Middle frontal gyrus (tissue), 1 donor: ENCODE data around the gene ATP6V1G3.
A peak's percentile ranks its signal among the peaks of the same experiment; 100 is the strongest.
"Not testable (repeated sequence)": the region's sequence is repeated elsewhere in the genome, so short reads cannot be mapped to it uniquely, and the experiment has no call there.

Experiments used
- DNase-seq: peaks from one replicate; pipeline ENCODE4 v3.0.0-alpha.2; 2015; ENCODE audit warnings: low spot score; ENCODE audit errors: extremely low spot score

The ATP6V1G3 gene

DNA sequence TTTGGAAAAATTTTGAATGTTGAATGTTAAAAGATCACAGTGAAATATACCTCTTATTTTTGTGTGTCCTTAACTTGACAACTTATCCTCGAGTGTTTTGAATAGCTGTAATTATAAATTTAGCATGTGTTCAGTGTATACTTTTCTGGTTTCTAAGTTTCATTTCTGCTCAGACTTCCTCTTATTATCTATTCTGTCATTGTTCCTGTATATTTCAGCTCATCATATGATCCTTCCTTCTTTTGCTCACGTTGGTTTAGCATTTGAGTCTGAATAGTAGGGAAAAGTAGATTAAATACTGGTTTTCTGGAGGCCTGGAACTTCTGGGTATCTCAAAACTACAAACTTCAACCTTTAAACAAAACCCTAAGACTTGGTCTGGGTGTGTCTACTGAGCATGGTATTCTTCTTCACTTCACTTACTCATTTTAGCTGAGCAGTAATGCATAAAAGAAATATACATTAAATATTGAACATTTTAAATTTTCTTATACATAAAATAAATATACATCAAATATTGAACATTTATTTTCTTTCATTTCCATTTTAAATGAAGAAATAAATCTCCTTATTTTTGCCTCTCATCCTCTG lies 3.3 kb upstream of the ATP6V1G3 start:
- no peak for DNase-seq

DNA sequence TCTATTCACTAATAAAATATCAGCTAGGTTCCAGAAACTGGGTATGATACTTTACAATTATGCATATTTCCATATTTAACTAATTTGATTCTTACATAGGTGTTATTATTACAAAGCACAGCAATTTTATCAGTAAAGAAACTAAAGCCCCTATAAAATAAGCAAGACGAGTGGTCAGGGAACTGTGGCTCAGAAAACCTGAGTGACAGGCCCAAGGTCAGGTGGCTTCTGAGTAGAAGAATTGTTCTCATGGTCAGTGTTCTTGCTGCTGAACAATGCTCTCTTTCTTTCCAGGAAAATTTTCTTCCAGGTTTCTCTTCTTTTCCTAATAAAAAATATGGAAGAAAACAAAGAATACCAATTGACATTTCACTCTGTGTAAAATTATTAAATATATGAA lies 2.2 kb upstream of the ATP6V1G3 start:
- DNase-seq, result no peak

DNA sequence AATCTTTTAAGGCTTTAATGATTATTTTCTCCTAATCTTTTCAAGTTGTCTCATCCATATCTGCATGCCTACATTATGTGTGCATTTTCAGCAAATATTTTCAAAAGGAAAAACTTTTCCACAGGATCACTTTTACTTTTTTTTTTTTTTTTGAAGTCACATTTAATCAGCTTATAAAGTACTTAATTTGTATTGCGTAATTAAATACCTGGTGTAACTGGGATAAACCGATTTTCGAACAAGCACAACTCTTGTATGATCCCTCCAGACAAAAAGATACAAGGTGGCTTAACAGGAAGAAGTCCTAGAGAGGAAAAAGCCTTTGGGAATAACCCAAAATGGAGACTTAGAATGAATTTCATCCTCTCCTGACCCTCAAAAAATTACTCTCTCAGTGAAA lies 1.3 kb upstream of the ATP6V1G3 start:
- DNase-seq, result no peak

DNA sequence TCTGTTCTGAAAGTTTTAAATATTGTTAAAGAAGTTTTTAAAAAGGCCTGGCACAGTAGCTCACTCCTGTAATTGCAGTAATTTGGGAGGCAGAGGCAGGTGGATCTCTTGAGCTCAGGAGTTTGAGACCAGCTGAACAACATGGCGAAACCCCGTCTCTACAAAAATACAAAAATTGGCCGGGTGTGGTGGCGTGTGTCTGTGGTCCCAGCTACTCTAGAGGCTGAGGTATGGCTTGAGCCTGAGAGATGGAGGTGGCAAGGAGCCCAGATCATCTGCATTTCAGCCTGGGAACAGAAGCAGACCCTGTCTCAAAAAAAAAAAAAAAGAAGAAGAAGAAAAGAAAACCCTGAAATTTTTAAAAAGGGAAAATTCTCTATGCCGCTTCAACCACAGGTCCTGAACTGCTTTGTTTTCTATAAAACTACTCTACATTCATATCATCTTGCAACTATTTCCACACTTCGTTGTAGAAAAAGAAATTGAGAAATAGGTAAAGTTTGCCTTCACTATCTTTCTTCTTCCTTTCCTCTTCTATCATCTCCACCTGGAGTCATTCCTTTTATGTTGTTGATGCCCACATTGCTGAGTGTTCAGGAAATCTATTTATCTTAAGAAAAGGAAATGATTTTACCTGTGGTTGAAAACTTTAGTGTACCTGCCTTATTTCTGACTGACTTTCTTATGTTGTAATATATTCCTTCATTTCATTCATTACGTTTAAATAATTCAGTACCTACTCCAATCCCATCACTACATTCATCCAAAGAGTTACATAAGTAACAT lies 1.7 kb downstream of the ATP6V1G3 start:
- DNase-seq, result no peak

DNA sequence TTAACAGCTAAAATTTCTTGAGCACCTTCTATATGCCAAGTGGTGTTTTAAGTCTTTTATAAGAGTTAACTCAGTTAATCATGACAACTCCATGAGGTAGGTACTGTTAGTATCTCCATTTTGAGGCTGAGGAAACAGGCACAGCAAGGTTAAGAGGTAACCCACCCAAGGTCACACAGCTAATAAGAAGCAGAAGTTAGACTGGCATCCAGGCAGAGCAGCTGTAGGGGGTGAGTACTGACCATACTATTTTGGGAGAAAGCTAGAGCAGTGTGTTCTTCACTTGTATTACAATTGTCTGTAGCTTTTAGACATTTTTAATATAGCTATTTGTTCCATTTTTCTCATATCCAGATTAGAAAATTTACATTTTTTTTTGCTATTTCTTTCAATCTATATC lies 4.8 kb downstream of the ATP6V1G3 start:
- no peak for DNase-seq

DNA sequence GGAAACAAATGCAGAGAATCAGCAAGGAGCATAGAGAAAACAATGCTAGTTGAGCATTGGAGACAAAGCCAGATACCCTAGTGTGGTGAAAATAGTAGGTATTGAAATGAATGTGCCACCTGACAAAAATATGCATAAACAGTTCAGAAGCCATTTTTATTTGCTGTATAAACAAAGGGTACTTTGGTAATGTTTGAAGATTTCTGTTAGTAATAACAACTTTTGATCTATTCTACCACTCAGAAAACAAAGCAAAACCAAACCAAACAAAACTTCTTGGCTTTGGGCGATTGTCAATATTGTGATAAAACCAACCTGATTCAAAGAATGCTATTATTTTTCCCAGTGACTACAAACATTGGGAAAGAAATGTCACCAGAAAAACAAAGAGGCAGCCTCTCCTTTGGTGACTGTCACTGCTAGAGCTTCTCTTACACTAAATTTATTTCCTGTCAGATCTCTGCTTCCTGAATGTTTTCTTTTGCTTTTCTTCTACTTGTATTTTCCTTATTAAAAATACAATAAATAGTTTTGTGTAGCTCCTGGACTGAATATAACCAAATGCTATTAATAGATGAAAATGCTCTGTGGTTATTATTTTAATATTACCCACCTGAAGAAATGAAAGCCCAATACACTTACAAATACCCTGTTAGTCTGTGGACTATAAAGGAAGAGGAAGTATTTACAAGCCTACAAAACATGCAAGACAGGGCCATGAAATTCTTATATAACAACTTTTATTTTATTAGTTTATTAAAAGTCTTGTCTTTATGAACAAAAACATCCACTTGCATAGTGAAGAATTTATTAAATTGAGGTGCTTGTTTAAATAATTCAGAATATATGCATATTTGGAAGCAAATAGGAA lies 5.7 kb downstream of the ATP6V1G3 start:
- DNase-seq, result no peak

DNA sequence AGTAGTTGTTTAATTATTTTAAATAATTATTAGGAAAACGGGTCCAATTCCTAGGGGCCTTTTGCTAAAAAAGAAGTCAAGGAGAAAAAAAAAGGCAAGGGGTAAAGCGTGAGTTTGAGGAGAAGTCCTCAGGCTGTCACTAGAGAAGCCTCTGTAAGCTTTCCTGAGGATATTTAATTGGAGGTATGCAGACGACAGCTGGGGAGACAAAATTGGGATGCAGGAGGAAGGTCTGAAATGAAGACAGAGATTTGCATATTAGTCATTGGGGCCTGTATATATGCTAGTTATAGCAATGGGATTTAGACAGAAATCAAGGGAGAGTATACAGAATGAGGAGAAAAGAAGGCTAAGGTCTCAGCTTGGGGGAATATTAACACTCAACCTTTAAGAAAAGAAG lies 8.6 kb downstream of the ATP6V1G3 start:
- DNase-seq, result no peak

DNA sequence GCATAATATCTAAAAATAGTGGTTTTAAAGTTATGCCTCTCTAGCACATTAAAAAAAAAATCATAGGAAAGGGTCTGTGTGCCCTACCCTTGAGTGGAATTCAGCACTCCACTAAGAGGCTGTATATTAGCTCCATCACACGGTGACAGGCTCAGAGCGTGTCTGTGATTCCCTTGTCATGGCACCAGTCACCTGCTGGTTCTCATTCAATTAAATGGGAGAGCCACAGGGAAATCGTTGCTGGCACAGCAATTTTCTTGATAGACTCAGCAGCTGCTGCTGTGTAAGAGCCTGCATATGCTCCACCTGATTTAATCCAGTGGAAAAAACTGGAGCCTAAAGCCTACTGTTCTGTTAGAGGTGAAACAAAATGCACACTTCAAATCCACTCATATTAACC lies 9.5 kb downstream of the ATP6V1G3 start:
- DNase-seq, result no peak

DNA sequence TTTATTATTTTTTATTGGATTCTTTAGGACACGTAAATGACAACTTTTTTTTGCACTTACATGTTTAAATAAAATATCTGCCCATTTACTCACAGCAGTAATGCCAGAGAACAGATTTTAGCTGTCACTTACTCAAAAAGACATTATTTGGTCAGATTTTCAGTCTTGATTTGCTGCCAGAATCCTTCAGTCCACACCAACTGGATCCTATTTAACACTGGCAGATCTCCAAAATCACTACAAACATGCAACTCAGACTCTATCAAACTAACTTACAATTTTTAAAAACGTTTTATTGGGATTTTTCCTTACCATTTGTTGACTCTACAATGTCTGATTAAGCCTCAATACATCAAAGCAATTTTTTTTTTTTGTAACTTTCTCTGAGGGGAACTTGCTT lies 11.1 kb downstream of the ATP6V1G3 start:
- no peak for DNase-seq

DNA sequence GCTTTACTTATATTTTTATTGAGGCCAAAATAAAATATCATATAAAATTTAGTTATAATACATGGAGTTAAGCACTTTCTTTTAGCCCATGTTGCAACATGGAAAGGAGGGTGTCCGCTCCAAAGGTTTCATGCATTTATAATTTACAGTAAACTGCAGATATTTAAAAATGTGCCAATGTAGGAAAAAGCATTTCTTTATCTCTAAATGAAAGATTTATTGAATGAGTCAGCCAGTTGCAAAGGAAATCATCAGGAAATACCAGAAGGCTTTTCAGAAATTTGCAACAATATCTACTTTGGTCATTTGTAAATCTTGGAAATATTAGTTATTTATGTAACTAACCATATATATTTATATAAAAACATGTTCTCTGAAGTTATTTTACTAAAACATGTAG lies 12.1 kb downstream of the ATP6V1G3 start:
- no peak for DNase-seq

DNA sequence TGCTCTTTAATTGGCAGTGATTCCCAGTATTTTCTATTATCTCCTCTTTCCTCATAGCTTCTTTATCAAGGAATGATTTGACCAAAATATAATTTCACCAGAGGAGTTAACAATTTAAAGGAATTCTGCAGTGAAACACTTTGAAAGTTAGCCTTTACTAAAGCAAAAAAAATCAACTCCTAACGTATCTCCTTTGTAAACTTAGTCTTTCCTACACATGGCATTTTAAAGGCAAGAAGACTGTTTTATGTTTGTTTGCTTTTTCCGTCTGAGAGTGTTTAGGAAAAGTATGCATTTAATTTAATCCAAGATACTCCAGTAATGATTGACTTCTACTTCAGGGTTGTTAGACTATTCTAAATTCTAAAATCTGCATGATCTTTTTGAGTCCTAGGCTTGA lies 15.9 kb downstream of the ATP6V1G3 start:
- DNase-seq, result no peak

DNA sequence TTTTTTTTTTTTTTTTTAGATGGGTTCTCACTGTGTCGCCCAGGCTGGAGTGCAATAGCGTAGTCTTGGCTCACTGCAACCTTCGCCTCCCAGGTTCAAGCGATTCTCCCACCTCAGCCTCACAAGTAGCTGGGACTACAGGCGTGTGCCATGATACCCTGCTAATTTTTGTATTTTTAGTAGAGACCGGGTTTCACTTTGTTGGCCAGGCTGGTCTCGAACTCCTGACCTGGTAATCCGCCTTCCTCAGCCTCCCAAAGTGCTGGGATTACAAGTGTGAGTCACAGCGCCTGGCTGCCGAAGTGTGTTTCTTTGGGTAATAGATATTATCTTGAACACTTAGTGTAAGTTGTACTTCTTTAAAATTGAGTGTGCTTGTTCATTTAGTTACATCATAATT lies 16.4 kb downstream of the ATP6V1G3 start:
- DNase-seq, result not testable (repeated sequence)

DNA sequence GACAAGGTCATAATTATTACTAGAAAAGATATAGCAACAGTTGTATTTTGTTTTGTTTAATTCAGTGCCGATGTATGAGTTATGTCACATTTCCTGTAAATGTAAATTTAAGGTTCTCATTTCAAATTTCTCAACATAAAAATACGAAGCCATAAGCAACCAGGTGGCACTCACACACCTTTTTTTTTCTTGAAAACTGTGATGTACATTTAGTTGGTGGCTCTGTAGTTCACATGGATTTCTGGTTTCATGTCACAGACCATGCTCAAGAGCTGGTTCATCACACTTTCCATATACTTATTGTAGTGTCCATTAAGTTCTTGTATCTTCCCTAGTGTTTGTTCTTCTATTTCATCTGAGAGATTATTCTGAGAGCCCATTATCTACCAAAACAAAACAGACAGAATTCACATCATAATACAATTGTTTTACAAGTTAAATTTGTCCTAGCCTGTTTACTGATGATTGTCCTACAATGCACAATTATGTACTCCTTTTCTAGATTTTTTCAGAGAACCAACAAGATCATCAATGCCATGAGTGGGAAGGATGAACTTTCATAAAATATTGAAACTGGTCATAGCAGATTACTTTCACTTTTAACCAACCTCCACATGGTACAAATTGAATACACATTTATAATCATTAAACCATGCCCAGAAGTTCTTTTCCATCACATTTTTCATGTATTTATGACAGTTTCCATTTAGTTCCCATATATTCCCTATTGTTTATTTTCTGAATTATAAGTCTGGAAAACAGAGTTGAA lies 17.1 kb downstream of the ATP6V1G3 start:
- DNase-seq, result no peak

DNA sequence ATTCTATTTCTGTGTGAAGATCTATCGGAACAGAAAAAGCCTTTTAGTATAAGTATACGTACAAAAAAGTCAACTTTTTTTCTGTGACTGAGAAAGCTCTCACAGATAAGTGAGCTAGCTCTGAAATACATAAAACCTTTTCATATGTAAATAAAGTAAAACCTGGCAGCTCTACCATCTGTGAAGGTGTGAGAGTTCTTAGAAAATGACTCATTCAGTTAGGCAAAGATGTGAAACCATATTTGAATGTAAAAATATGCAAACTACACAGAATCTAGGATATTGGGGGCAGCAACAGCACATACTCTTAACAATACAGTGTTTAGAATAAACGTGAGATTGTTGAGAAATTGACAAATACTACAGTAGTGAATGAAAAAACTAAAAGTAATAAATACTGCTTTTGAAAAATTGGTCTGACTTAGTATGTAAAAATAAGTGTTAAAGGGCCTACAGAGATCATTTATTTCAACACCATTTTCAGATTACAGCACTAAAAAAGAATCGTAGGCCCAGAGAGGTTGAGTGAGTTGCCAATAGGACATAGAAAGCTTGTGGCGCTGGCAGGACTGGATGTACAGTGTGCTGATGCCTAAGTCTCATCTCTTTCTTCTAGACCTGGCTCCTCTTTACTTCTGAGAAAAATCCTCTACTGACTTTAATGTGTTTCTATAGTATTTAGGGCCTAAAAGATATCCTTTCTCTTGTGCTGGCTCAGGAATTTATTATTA lies 19.8 kb downstream of the ATP6V1G3 start:
- DNase-seq, result peak; percentile 47

DNA sequence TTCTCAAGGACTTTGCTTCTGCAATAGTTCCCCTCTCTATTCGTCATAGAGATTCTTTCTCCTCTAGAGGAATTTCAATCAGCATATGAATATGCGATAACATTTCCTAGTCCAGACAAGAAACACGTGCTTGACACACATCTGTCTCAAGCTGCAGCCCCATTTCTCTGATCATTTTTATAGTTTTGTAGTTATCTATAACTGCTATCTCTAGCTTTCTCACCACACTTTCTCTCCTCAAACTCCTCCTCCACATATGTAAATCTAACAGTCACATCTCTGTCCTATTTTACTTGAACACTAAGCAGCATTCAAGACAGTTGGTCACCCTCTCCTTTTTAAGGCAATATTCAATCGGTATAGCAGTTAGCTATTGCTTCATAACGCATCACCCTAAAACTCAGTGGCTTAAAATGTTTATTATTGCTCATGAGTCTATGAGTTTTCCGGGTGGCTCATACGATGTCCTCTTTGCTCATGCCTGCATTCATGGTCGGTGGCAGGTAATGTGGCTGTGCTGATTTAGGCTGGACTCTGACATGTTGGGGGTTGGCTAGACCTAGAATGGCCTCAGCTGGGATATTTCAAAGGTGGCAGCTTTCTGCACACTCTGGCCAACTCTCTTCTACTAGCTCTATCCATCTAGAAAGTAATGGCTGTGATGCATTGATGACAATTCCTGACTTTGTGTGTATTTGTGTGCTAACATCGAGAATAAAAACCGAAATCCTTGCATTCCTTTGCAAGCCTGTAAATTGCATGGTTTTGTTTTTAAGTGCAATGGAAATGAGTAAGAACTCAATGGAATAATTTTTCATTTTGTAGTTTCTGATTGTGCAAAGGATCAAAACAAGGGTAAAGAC lies 20.6 kb downstream of the ATP6V1G3 start:
- DNase-seq, result no peak

DNA sequence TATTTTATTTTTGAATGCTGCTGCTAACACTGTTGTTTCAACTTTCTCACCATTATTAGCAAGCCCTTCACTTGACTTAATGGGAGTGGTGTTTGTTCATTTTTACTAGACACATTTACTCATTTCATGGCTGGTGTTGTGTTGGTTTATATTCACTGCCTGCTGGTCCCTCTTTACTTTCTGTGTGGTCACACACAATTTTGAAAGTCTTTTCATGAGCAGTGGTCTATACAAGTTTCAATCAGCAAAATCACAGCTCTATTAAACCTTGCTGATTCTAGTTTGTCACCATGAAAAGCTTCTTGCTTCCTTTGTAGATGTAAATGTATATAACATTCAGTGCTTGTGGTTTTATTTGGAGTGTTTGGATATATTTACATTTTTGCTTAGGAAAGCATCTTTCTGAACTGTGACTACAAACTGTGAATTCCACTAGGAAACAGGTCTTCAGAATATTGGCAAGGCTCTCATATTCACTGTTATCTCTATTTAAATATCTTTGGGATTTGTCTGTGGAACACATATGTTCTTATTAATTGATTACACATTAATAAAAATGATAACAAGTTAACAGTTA lies 22.8 kb downstream of the ATP6V1G3 start:
- DNase-seq, result no peak

DNA sequence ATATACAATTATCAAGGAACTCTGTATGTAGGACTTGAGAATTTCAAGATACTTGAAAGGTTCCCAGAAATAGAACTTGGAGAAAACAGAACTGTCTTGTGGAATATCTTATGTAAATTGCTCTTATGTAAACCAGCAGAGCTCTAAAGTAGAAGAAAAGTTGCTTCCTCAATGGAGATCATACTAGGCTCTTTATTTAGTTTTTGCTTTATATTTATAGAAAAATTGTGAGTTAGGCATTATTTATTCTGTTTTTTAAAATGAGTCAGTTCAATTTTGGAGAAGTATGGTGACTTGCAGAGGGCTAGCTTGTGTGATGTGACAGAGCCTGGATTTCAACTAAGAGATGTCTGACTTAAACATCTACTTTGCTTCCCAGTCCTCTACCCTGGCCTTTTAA lies 40.4 kb downstream of the ATP6V1G3 start:
- peak; percentile 34 for DNase-seq

DNA sequence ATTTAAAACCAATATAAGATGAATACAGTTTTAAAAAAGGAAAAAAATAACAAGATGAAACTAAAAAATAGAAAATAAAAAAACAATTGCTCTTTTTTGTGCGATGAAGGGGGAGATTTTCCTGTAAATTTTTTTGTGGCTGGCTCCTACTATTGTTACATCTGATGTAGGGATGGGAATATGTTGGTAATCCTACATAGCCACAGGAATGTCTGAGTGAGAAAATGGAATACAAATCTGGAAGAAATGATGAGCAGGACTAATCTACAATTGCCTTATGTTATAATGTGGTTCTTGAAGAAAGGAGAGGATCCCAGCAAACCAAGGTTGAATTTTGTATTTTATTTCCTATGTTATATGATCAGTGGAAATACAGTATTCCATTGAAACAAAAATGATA lies 40.9 kb downstream of the ATP6V1G3 start:
- no peak for DNase-seq

DNA sequence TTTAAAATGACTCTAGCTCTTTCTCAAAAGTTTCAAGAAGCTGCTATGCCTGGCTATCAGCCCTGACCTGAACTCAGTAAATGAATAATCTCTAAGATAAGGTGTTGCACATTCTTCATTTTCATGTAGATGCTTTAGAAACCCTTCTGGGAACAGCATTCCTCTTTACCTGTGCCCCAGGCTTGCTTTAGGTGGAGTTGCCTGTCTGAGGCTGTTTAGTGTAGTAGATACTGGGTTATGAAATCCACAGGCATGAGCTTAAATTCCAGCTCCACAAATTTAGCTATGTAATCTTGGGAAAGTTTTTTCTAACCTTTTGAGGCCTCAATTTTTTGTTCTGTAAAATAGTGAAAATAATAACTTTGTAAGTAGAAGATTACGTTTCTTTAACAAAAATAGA lies 41.6 kb downstream of the ATP6V1G3 start:
- DNase-seq, result no peak

DNA sequence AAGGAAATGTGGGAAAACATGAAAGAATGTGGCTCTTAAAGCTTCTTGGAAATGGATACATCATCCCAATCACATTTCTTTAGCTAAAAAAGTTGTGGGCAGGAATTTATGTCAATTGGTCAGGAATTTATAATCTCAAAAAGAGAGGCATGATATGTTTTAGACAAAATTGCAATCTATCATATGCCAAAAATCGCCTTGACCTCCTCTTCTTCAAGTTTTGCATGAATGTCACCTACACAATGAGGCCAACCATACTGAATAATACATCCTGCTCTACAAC lies 42.4 kb downstream of the ATP6V1G3 start:
- no peak for DNase-seq
